HCT116 (cell line): ENCODE measurements around the gene PLK5. TPM values are rescaled to one million over a fixed set of nuclear protein-coding genes. Genes with fewer than 3 reads are reported as not detected.

Experiments
- ATAC-seq: fragments of 200-7000 bp; cut with Tn5 transposase; 2 replicates; pipeline ENCODE4 v1.9.1; 2020; ENCODE audit warnings: mild to moderate bottlenecking, moderate library complexity
- BruUV-seq: library from RNA; stranded (reverse); fragments of 400-500 nt; replicated peaks from 2 replicates; lab custom pipeline; 2021; lab: Mats Ljungman, UMichigan
- CTCF ChIA-PET: fragments of 300-600 bp; sonication (Branson Sonifier 250); formaldehyde crosslinking; loops from one replicate; lab custom pipeline; 2021; ENCODE audit warnings: antibody characterized with exemption; lab: Charles Lee
- POLR2A ChIA-PET: fragments of 300-600, 350-600 bp; sonication (Branson Sonifier 250); formaldehyde crosslinking; loops from one replicate; lab custom pipeline; 2021; ENCODE audit warnings: antibody characterized with exemption; lab: Charles Lee
- RAD21 ChIA-PET, 2 experiments: fragments of 300-600 bp; sonication (Branson Sonifier 250); formaldehyde crosslinking; loops; one replicate each; lab custom pipeline; 2023; ENCODE audit warnings: low total read pairs in 2 of 2; ENCODE audit not compliant: uncharacterized antibody in 2 of 2, unreplicated experiment in 2 of 2, low non-redundant PET in 1 of 2; lab: Charles Lee
- DNase-seq: peaks from one replicate; pipeline ENCODE4 v3.0.0-alpha.2; 2010; ENCODE audit warnings: low read depth, low spot score
- H2AFZ ChIP-seq: fragments of 200-600 bp; shearing (Covaris generic), sonication (generic); 2 replicates; pipeline ENCODE4 v1.6.1; 2017; ENCODE audit warnings: low read depth, mixed run types, mixed read lengths, antibody characterized with exemption, low read length; ENCODE audit not compliant: poor library complexity, severe bottlenecking
- H3K27ac ChIP-seq: 2 replicates; pipeline ENCODE4 v1.5.1; 2012; ENCODE audit warnings: low read depth, low read length
- H3K27me3 ChIP-seq: fragments of 200-600 bp; sonication (generic); 2 replicates; pipeline ENCODE4 v1.6.1; 2016; ENCODE audit warnings: mixed run types, low read length, mixed read lengths; ENCODE audit not compliant: insufficient read depth
- H3K36me3 ChIP-seq, 2 experiments: fragments of 200-500 bp in 1 of 2; fragments of 200-600 bp in 1 of 2; sonication (Bioruptor generic) in 1 of 2; sonication (generic) in 1 of 2; 2 replicates each; pipeline versions ENCODE4 v1.5.1 to v1.6.1; 2014 to 2016; ENCODE audit warnings: low read length in 2 of 2, inconsistent platforms in 1 of 2, mixed read lengths in 1 of 2, mixed run types in 1 of 2; ENCODE audit not compliant: insufficient read depth in 2 of 2, control insufficient read depth in 1 of 2
- H3K4me1 ChIP-seq, 2 experiments: fragments of 200-600 bp in 1 of 2; sonication (generic) in 1 of 2; 2 replicates each; pipeline versions ENCODE4 v1.5.1 to v1.6.1; 2012 to 2017; ENCODE audit warnings: low read length in 2 of 2, inconsistent platforms in 1 of 2, mild to moderate bottlenecking in 1 of 2, mixed read lengths in 1 of 2, mixed run types in 1 of 2, moderate library complexity in 1 of 2; ENCODE audit not compliant: insufficient read depth in 2 of 2, control insufficient read depth in 1 of 2
- H3K4me2 ChIP-seq: fragments of 200-600 bp; sonication (generic); 2 replicates; pipeline ENCODE4 v1.6.1; 2017; ENCODE audit warnings: mixed run types, low read length, mixed read lengths
- H3K4me3 ChIP-seq, 2 experiments: fragments of 200-600 bp in 1 of 2; sonication (generic) in 1 of 2; replicated peaks in 1 of 2; 2 replicates each; pipeline ENCODE4 v1.5.1; 2011 to 2016; ENCODE audit warnings: low read length in 2 of 2, control low read depth in 1 of 2, low read depth in 1 of 2, mild to moderate bottlenecking in 1 of 2, mixed read lengths in 1 of 2, mixed run types in 1 of 2
- H3K79me2 ChIP-seq: fragments of 200-600 bp; sonication (generic); 2 replicates; pipeline ENCODE4 v1.6.1; 2017; ENCODE audit warnings: mild to moderate bottlenecking, mixed run types, low read length, moderate library complexity, mixed read lengths; ENCODE audit not compliant: insufficient read depth
- H3K9ac ChIP-seq: fragments of 200-600 bp; sonication (generic); 2 replicates; pipeline ENCODE4 v1.6.1; 2016; ENCODE audit warnings: low read length, mixed read lengths
- H3K9me2 ChIP-seq: fragments of 200-600 bp; sonication (generic), shearing (Covaris generic); 2 replicates; pipeline ENCODE4 v1.6.1; 2017; ENCODE audit warnings: mixed run types, mild to moderate bottlenecking, moderate library complexity; ENCODE audit not compliant: insufficient read depth
- H3K9me3 ChIP-seq, 2 experiments: fragments of 200-500 bp in 1 of 2; fragments of 200-600 bp in 1 of 2; sonication (Bioruptor generic) in 1 of 2; sonication (generic) in 1 of 2; 2 replicates each; pipeline ENCODE4 v1.6.1; 2014 to 2017; ENCODE audit warnings: low read length in 2 of 2, mixed read lengths in 2 of 2, inconsistent platforms in 1 of 2, low read depth in 1 of 2, mild to moderate bottlenecking in 1 of 2, mixed run types in 1 of 2, moderate library complexity in 1 of 2; ENCODE audit not compliant: control insufficient read depth in 1 of 2, insufficient read depth in 1 of 2
- H4K20me1 ChIP-seq: fragments of 200-600 bp; sonication (generic), shearing (Covaris generic); 2 replicates; pipeline ENCODE4 v1.6.1; 2017; ENCODE audit warnings: mixed run types, mild to moderate bottlenecking, moderate library complexity; ENCODE audit not compliant: insufficient read depth
- CEBPB ChIP-seq: IDR thresholded peaks from 2 replicates; pipeline ENCODE4 v1.6.1; 2012; ENCODE audit warnings: low read depth
- EGR1 ChIP-seq: IDR thresholded peaks from 2 replicates; pipeline ENCODE4 v1.6.1; 2012; ENCODE audit warnings: low read depth
- ELF1 ChIP-seq: IDR thresholded peaks from 2 replicates; pipeline ENCODE4 v1.6.1; 2012; ENCODE audit warnings: low read depth, borderline replicate concordance
- FOSL1 ChIP-seq: IDR thresholded peaks from 2 replicates; pipeline ENCODE4 v1.6.1; 2012; ENCODE audit warnings: low read depth
- JUND ChIP-seq: IDR thresholded peaks from 2 replicates; pipeline ENCODE4 v1.6.1; 2012
- RAD21 ChIP-seq: IDR thresholded peaks from 2 replicates; pipeline ENCODE4 v1.6.1; 2012; ENCODE audit warnings: low read depth, mild to moderate bottlenecking
- SP1 ChIP-seq: IDR thresholded peaks from 2 replicates; pipeline ENCODE4 v1.6.1; 2012; ENCODE audit warnings: low read depth
- SRF ChIP-seq: IDR thresholded peaks from 2 replicates; pipeline ENCODE4 v1.6.1; 2012; ENCODE audit warnings: low read depth
- TCF7L2 ChIP-seq: IDR thresholded peaks from 2 replicates; pipeline ENCODE4 v1.7.0; 2011; ENCODE audit warnings: borderline replicate concordance, inconsistent platforms; ENCODE audit not compliant: insufficient read depth, insufficient read length; ENCODE audit errors: extremely low read depth
- YY1 ChIP-seq: IDR thresholded peaks from 2 replicates; pipeline ENCODE4 v1.6.1; 2011; ENCODE audit warnings: low read length, low read depth, moderate library complexity, mild to moderate bottlenecking; ENCODE audit not compliant: insufficient replicate concordance; ENCODE audit errors: extremely low read depth
- ZFX ChIP-seq: fragments of 450-650 bp; IDR thresholded peaks from 2 replicates; pipeline ENCODE4 v1.6.1; 2017
- ZNF274 ChIP-seq: fragments of 200-500 bp; sonication (Bioruptor generic); IDR thresholded peaks from 2 replicates; pipeline ENCODE4 v1.6.1; 2014; ENCODE audit warnings: mild to moderate bottlenecking, low read depth, low read length, inconsistent platforms
- intact Hi-C: fragments of 100-400 bp; cut with micrococcal nuclease; formaldehyde crosslinking; loops from 2 replicates; pipeline ENCODE4 v1.10.0; 2022
- total RNA-seq: library from RNA; stranded (reverse); gene quantifications from one replicate; pipeline ENCODE4 v1.2.1, GENCODE V29; 2021; ENCODE audit not compliant: unreplicated experiment
- TF ChIP-seq, protein P1 (sequence below), 3 experiments: fragments of 200-600 bp in 1 of 3; sonication (generic) in 1 of 3; IDR thresholded peaks in 2 of 3; conservative IDR thresholded peaks in 1 of 3; 2 replicates each; pipeline ENCODE4 v1.5.1; 2012 to 2017; ENCODE audit warnings: low read depth in 2 of 3, low read length in 2 of 3, antibody characterized with exemption in 1 of 3, borderline replicate concordance in 1 of 3, control low read depth in 1 of 3, mild to moderate bottlenecking in 1 of 3, mixed read lengths in 1 of 3, mixed run types in 1 of 3, moderate library complexity in 1 of 3; ENCODE audit not compliant: insufficient read depth in 1 of 3
- TF ChIP-seq, protein P2 (sequence below): IDR thresholded peaks from 2 replicates; pipeline ENCODE4 v1.6.1; 2011; ENCODE audit warnings: mild to moderate bottlenecking, low read length, moderate library complexity; ENCODE audit not compliant: insufficient replicate concordance; ENCODE audit errors: extremely low read depth
- TF ChIP-seq, protein P3 (sequence below): IDR thresholded peaks from 2 replicates; pipeline ENCODE4 v1.6.1; 2012

The PLK5 gene
- total RNA-seq, 1 experiment from 2014 or later = not detected

DNA sequence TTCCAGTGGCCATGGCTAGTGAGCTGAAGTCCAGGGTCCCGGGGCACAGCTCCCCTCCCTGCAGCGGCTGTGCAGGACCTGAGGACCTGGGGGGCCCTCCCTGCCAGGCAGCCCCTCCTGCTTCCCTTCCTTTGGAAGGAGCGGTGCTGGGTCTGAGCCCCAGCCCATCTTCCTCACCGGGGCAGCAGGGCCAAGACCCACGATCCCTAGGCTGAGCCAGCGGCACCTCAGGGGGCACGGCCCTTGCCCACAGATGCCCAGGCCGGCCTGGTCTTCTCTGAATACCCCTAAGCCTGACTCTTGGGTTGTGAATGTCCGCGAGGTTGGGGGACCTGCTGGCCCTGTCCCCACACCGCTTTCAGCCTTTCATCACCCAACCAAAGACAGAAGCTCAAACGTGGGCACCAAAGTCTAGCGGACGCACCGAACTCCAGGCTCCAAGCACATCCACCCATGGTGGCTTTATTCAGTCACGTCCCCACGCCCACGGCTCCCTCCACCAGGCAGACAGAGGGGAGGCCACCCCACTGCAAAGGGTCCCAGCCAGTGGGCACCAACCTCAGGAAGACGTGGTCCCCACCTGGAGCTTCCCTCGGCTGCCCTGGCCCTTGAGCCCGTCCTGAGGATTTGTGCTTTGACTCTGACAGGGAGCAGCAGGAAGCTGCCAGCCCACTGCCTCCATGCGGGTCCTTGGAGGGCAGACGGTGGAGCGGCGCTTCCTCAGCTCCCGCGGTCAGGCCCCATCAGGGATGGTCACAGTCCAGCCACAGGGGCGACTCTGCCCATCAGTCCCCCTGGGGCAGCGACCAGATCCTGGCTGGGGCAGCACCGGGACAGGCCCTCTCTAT lies 52.6 kb downstream of the PLK5 start:
- Histone ChIP-seq H3K9ac (no peak overlapping the region), H4K20me1 (no peaks in the 10 kb centered on the region), H3K27ac (no peak overlapping the region), H3K4me3 (no peak overlapping the region), H3K79me2 (no peaks in the 10 kb centered on the region), H2AFZ (no peak overlapping the region), H3K36me3 (peaks cover 4 to 8% of the 10 kb centered on the region in 2 experiments; a peak in 1 of 4 replicates), H3K9me3 (no peaks in the 10 kb centered on the region), H3K27me3 (no peaks in the 10 kb centered on the region), H3K4me1 (no peaks in the 10 kb centered on the region), H3K9me2 (no peaks in the 10 kb centered on the region)
- BruUV-seq = TSS peak; percentile 35
- ChIA-PET RAD21 (interaction anchor here in 1 of 2 experiments (0.7 kb wide), 1 partner anchor 12 kb away, joined by 3 read pairs; no protein-coding TSS in a partner anchor), POLR2A (interaction anchor here (1.2 kb wide), 1 partner anchor 18 kb away, joined by 3 read pairs; no protein-coding TSS in a partner anchor), CTCF (no interaction called here)
- intact Hi-C loops = no loop called here
- ATAC-seq (peak; percentile 13; the same call in 1 of the 2 replicates), DNase-seq (no peak)
- no peak for TF ChIP-seq SP1
- TF ChIP-seq RAD21 = no peak
- no peak for TF ChIP-seq JUND
- TF ChIP-seq, protein P1, sequence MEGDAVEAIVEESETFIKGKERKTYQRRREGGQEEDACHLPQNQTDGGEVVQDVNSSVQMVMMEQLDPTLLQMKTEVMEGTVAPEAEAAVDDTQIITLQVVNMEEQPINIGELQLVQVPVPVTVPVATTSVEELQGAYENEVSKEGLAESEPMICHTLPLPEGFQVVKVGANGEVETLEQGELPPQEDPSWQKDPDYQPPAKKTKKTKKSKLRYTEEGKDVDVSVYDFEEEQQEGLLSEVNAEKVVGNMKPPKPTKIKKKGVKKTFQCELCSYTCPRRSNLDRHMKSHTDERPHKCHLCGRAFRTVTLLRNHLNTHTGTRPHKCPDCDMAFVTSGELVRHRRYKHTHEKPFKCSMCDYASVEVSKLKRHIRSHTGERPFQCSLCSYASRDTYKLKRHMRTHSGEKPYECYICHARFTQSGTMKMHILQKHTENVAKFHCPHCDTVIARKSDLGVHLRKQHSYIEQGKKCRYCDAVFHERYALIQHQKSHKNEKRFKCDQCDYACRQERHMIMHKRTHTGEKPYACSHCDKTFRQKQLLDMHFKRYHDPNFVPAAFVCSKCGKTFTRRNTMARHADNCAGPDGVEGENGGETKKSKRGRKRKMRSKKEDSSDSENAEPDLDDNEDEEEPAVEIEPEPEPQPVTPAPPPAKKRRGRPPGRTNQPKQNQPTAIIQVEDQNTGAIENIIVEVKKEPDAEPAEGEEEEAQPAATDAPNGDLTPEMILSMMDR (IDR thresholded peaks at IDR 0.05 in 2 of 3, conservative IDR thresholded peaks at IDR 0.05 in 1 of 3; ENCODE audit: borderline replicate concordance in 1 of 3, insufficient read depth in 1 of 3, low read depth in 2 of 3, low read length in 2 of 3) = no peak
- TF ChIP-seq TCF7L2 = no peak
- TF ChIP-seq ZNF274 = no peak
- TF ChIP-seq ZFX = no peak
- TF ChIP-seq, protein P2, sequence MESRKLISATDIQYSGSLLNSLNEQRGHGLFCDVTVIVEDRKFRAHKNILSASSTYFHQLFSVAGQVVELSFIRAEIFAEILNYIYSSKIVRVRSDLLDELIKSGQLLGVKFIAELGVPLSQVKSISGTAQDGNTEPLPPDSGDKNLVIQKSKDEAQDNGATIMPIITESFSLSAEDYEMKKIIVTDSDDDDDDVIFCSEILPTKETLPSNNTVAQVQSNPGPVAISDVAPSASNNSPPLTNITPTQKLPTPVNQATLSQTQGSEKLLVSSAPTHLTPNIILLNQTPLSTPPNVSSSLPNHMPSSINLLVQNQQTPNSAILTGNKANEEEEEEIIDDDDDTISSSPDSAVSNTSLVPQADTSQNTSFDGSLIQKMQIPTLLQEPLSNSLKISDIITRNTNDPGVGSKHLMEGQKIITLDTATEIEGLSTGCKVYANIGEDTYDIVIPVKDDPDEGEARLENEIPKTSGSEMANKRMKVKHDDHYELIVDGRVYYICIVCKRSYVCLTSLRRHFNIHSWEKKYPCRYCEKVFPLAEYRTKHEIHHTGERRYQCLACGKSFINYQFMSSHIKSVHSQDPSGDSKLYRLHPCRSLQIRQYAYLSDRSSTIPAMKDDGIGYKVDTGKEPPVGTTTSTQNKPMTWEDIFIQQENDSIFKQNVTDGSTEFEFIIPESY = no peak
- no peak for TF ChIP-seq YY1
- TF ChIP-seq EGR1 = no peak
- TF ChIP-seq, protein P3, sequence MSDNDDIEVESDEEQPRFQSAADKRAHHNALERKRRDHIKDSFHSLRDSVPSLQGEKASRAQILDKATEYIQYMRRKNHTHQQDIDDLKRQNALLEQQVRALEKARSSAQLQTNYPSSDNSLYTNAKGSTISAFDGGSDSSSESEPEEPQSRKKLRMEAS = no peak
- TF ChIP-seq SRF = no peak
- no peak for TF ChIP-seq CEBPB
- no peak for TF ChIP-seq FOSL1
- TF ChIP-seq ELF1 = no peak
- TF ChIP-seq, all 23 proteins: peak for 0
- H3K4me2 ChIP-seq = no peak overlapping the region
